Fibroblast of lung (primary cell): ENCODE data around the gene PRKCH. TPM values are rescaled to one million over a fixed set of nuclear protein-coding genes. Genes with fewer than 3 reads are reported as not detected.

Experiments used
- DNase-seq, 2 donors: peaks; one replicate each; pipeline versions ENCODE4 v3.0.0 to v3.0.0-alpha.2; 2010; ENCODE audit warnings: low read depth in 2 of 2
- H2AFZ ChIP-seq: 2 replicates; pipeline ENCODE4 v1.5.1; 2012; ENCODE audit warnings: low read length, control low read depth, inconsistent platforms
- H3K27ac ChIP-seq: 2 replicates; pipeline ENCODE4 v1.5.1; 2011; ENCODE audit warnings: low read length, control low read depth; ENCODE audit not compliant: insufficient read depth
- H3K27me3 ChIP-seq: 2 replicates; pipeline ENCODE4 v1.5.1; 2011; ENCODE audit warnings: mild to moderate bottlenecking, low read length; ENCODE audit not compliant: control insufficient read depth, insufficient read depth
- H3K36me3 ChIP-seq: 2 replicates; pipeline ENCODE4 v1.5.1; 2011; ENCODE audit warnings: low read length; ENCODE audit not compliant: control insufficient read depth, insufficient read depth
- H3K4me1 ChIP-seq: 2 replicates; pipeline ENCODE4 v1.5.1; 2011; ENCODE audit warnings: low read length; ENCODE audit not compliant: control insufficient read depth, insufficient read depth; ENCODE audit errors: extremely low read depth
- H3K4me2 ChIP-seq: 2 replicates; pipeline ENCODE4 v1.5.1; 2011; ENCODE audit warnings: low read length, control low read depth; ENCODE audit not compliant: insufficient read depth; ENCODE audit errors: extremely low read depth
- H3K4me3 ChIP-seq, 4 experiments: fragments of 200-600 bp in 1 of 4; sonication (generic) in 1 of 4; replicated peaks in 1 of 4; 2 replicates each; pipeline ENCODE4 v1.5.1; 2011 to 2016; ENCODE audit warnings: low read length in 4 of 4, low read depth in 3 of 4, mild to moderate bottlenecking in 3 of 4, control low read depth in 2 of 4, inconsistent platforms in 1 of 4, mixed read lengths in 1 of 4; ENCODE audit not compliant: insufficient read depth in 1 of 4; ENCODE audit errors: control extremely low read depth in 1 of 4
- H3K79me2 ChIP-seq: 2 replicates; pipeline ENCODE4 v1.5.1; 2012; ENCODE audit warnings: mild to moderate bottlenecking, low read length, inconsistent platforms; ENCODE audit not compliant: control insufficient read depth, insufficient read depth
- H3K9ac ChIP-seq: 2 replicates; pipeline ENCODE4 v1.5.1; 2011; ENCODE audit warnings: mild to moderate bottlenecking, low read length, control low read depth; ENCODE audit not compliant: insufficient read depth
- H3K9me3 ChIP-seq: 2 replicates; pipeline ENCODE4 v1.5.1; 2012; ENCODE audit warnings: low read depth, low read length; ENCODE audit not compliant: control insufficient read depth, insufficient read depth
- H4K20me1 ChIP-seq: 2 replicates; pipeline ENCODE4 v1.5.1; 2011; ENCODE audit warnings: low read length; ENCODE audit not compliant: control insufficient read depth, insufficient read depth; ENCODE audit errors: extremely low read depth
- CTCF ChIP-seq, 2 donors: IDR thresholded peaks in 1 of 2; conservative IDR thresholded peaks in 1 of 2; 1 replicate in 1 of 2; 2 replicates in 1 of 2; pipeline ENCODE4 v1.5.1; 2011 to 2012; ENCODE audit warnings: low read length in 2 of 2, control low read depth in 1 of 2, inconsistent platforms in 1 of 2, low read depth in 1 of 2, mild to moderate bottlenecking in 1 of 2
- EZH2 ChIP-seq: IDR thresholded peaks from 2 replicates; pipeline ENCODE4 v1.5.1; 2012; ENCODE audit warnings: low read length, control low read depth, mild to moderate bottlenecking; ENCODE audit errors: missing control alignments
- polyA plus RNA-seq, 2 donors: library from polyadenylated mRNA; depleted of rRNA in 1 of 2; stranded (reverse) in 1 of 2; unstranded in 1 of 2; fragments of >200 nt; gene quantifications; 2 replicates each; pipeline ENCODE4 v1.2.1, GENCODE V29; 2011 to 2012; ENCODE audit warnings: missing spikeins in 1 of 2
- total RNA-seq: library from RNA; depleted of rRNA; stranded (reverse); fragments of >200 nt; gene quantifications from 2 replicates; pipeline ENCODE4 v1.2.1, GENCODE V29; 2014

Gene PRKCH
- total and polyA plus RNA-seq, 2 donors (not counting 1 experiment from before 2014, with no cell fraction given), result 2.9 to 5.4 TPM

GRCh38 chr14:61586544-61587055 is 265.2 kb downstream of the PRKCH start:
- H3K27me3 ChIP-seq, result no peaks in the 10 kb centered on the region
- no peak overlapping the region for H3K9ac ChIP-seq
- H2AFZ ChIP-seq, result no peak overlapping the region
- peaks cover 29% of the 10 kb centered on the region for H3K4me1 ChIP-seq
- H3K36me3 ChIP-seq, result no peaks in the 10 kb centered on the region
- H3K79me2 ChIP-seq, result no peaks in the 10 kb centered on the region
- TF ChIP-seq EZH2, result no peak
- no peak for TF ChIP-seq CTCF (conservative IDR thresholded peaks at IDR 0.05 in 1 of 2, IDR thresholded peaks at IDR 0.05 in 1 of 2; ENCODE audit: low read depth in 1 of 2, low read length in 2 of 2)
- no peaks in the 10 kb centered on the region for H3K9me3 ChIP-seq
- peak overlapping the region; percentile 94 for H3K27ac ChIP-seq
- DNase-seq, result peak in 1 of 2 donors; percentile 73
- H3K4me3 ChIP-seq, result no peak overlapping the region
- H3K4me2 ChIP-seq, result no peak overlapping the region
- no peaks in the 10 kb centered on the region for H4K20me1 ChIP-seq

- H3K9ac ChIP-seq, result no peak overlapping the region
- TF ChIP-seq CTCF (conservative IDR thresholded peaks at IDR 0.05 in 1 of 2, IDR thresholded peaks at IDR 0.05 in 1 of 2; ENCODE audit: low read depth in 1 of 2, low read length in 2 of 2) (no peak), EZH2 (no peak)
- no peak for DNase-seq
- no peaks in the 10 kb centered on the region for H4K20me1 ChIP-seq
- no peaks in the 10 kb centered on the region for H3K9me3 ChIP-seq
- no peak overlapping the region for H3K4me3 ChIP-seq
- H3K27me3 ChIP-seq, result no peaks in the 10 kb centered on the region
- H3K27ac ChIP-seq, result peak overlapping the region; percentile 94
- H3K4me1 ChIP-seq, result peaks cover 29% of the 10 kb centered on the region
- no peak overlapping the region for H3K4me2 ChIP-seq
- H2AFZ ChIP-seq, result no peak overlapping the region
- H3K36me3 ChIP-seq, result no peaks in the 10 kb centered on the region
- no peaks in the 10 kb centered on the region for H3K79me2 ChIP-seq
These were observed 265.8 kb downstream of the PRKCH start for GRCh38 chr14:61587081-61587713.

- no peak overlapping the region for H3K27ac ChIP-seq
- no peak for TF ChIP-seq CTCF (conservative IDR thresholded peaks at IDR 0.05 in 1 of 2, IDR thresholded peaks at IDR 0.05 in 1 of 2; ENCODE audit: low read depth in 1 of 2, low read length in 2 of 2)
- no peak for TF ChIP-seq EZH2
- no peak overlapping the region for H3K4me2 ChIP-seq
These were observed 267.1 kb downstream of the PRKCH start for GRCh38 chr14:61588419-61588901.

More at GRCh38 chr14:61588419-61588901, 267.1 kb downstream of the PRKCH start:
- Histone ChIP-seq H3K9ac (no peak overlapping the region), H2AFZ (no peak overlapping the region), H3K27me3 (no peaks in the 10 kb centered on the region), H4K20me1 (no peaks in the 10 kb centered on the region), H3K36me3 (no peaks in the 10 kb centered on the region), H3K4me1 (peaks cover 29% of the 10 kb centered on the region), H3K9me3 (no peaks in the 10 kb centered on the region), H3K4me3 (no peak overlapping the region), H3K79me2 (no peaks in the 10 kb centered on the region)
- peak; percentile 71 to 95 for DNase-seq
